ENCODE data around the gene FBXO24. TPM values are rescaled to one million over a fixed set of nuclear protein-coding genes. Genes with fewer than 3 reads are reported as not detected.

FBXO24 gene
- total and polyA plus RNA-seq, 9 of the 15 experiments (the other 6 are each of a cell fraction or from before 2014, with no cell fraction given): 0.17 to 0.95 (median 0.50) TPM

- TF ChIP-seq NFIC (IDR thresholded peaks at IDR 0.05): 0 out of 2 replicates have a peak, but pooled peaks have one; percentile 6
- no peak for TF ChIP-seq GABPB2 (CRISPR knock-in tag; conservative IDR thresholded peaks at IDR 0.05)
- TF ChIP-seq MLX (CRISPR knock-in tag; conservative IDR thresholded peaks at IDR 0.05): no peak
- TF ChIP-seq ARNT (IDR thresholded peaks at IDR 0.05): peak in 1 of 2 experiments; percentile 79; a peak in 2 of 4 replicates
- no peak for TF ChIP-seq ZFP1 (CRISPR knock-in tag; IDR thresholded peaks at IDR 0.05)
- no peak for TF ChIP-seq ZNF785 (CRISPR knock-in tag; IDR thresholded peaks at IDR 0.05)
- no peak for TF ChIP-seq SRF (CRISPR knock-in tag; IDR thresholded peaks at IDR 0.05)
- TF ChIP-seq SNIP1 (IDR thresholded peaks at IDR 0.05; ENCODE audit: low read depth): 0 out of 2 replicates have a peak, but pooled peaks have one; percentile 18
- peak; percentile 99 for TF ChIP-seq SMARCA5 (IDR thresholded peaks at IDR 0.05)
- no peak for TF ChIP-seq HDAC8 (tag; IDR thresholded peaks at IDR 0.05)
- no peak for TF ChIP-seq RNF2 (IDR thresholded peaks at IDR 0.05)
- TF ChIP-seq ATF6 (CRISPR knock-in tag; IDR thresholded peaks at IDR 0.05): no peak
- no peak for TF ChIP-seq NFXL1 (CRISPR knock-in tag; IDR thresholded peaks at IDR 0.05)
- peak; percentile 31 for TF ChIP-seq LEF1 (IDR thresholded peaks at IDR 0.05)
- TF ChIP-seq E2F8 (IDR thresholded peaks at IDR 0.05; ENCODE audit: low read depth, partially characterized antibody): no peak
- no peak for TF ChIP-seq CREB1 (IDR thresholded peaks at IDR 0.05)
- peak; percentile 9; the same call in 1 of the 2 replicates for TF ChIP-seq CREB1 (CRISPR knock-in tag; IDR thresholded peaks at IDR 0.05)
- TF ChIP-seq SIN3B (IDR thresholded peaks at IDR 0.05; ENCODE audit: low read depth): no peak
- TF ChIP-seq MXD1 (CRISPR knock-in tag; IDR thresholded peaks at IDR 0.05; ENCODE audit: borderline replicate concordance, poor library complexity, severe bottlenecking): no peak
- no peak for TF ChIP-seq ZBTB33 (CRISPR knock-in tag; IDR thresholded peaks at IDR 0.05)
Observed at GRCh38 chr7:100626055-100626454, 39.9 kb downstream of the FBXO24 start (continued).
